T1000 (cell line): ENCODE results near the gene CYGB.

Experiments used
- DNase-seq: peaks from one replicate; lab custom pipeline; 2025; ENCODE audit warnings: mixed read lengths; lab: John Stamatoyannopoulos, UW

Gene CYGB

DNA sequence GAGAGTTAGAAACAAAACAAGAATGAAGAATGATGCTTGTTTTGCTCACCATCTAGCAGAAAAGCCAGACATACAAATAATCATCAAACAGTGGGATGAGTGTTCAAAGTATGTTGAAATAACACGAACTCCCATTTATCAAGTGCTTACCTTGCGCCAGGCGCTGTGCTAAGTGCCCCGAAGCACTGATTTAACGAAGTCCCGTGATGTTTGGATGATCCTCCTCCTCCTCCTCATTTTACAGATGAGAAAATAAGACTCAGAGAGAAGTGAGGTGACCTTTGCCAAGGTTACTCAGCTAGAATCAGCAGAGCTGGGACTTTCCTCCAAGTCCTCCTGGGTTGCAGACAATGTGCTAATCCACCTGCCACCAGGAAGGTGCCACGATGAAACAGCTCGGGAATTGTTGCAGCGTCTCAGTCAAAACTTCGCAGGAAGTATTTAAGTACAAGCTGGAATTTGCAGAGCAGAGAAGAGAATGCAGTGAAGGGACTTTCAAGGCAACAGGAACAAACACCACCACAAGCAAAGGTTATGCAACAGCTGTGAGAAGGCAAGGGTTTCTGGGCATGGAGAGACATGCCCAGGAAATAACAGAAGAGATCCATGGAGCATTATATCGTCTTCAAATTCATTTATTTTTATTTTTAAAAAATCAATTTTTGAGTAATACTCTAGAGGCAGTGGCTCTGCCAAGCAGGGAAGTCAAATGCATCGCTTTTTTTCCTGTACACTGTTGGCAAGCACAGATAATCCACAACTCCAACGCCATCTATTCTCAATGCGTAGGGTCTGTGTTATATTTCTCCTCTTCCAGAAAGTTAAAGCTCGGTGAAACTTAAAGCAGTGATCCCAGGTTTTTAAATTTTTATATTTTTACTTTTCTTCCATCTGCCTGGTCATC is 13.5 kb upstream of the CYGB start:
- DNase-seq = no peak

DNA sequence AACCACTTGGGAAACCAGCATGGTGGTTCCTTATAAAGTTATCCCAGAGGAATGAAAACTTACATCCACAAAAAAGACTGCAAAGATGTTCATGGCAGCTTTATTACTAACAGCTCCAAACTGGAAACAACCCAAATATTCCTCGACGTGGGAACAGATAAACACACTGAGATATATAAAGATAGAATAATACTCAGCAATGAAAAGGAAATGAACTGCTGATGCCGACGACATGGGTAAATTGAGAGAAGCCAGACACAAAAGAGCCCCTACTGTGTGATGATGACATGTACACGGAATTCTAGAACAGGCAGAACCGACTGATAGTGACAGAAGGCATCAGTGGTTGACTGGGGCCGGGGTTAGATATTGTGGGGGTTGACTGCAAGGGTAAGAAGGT is 12.0 kb upstream of the CYGB start:
- no peak for DNase-seq

DNA sequence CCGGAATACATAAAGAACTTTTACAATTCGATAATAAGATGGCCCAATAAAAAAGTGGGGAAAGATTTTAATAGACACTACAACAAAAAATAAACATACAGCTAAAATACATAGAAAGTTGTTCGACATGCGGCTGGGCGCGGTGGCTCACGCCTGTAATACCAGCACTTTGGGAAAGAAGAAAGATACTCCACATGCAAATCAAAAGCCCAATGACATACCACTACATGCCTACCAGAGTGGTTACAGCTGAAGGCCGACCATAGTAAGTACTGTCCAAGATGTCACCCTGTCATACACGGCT is 11.7 kb upstream of the CYGB start:
- no peak for DNase-seq

DNA sequence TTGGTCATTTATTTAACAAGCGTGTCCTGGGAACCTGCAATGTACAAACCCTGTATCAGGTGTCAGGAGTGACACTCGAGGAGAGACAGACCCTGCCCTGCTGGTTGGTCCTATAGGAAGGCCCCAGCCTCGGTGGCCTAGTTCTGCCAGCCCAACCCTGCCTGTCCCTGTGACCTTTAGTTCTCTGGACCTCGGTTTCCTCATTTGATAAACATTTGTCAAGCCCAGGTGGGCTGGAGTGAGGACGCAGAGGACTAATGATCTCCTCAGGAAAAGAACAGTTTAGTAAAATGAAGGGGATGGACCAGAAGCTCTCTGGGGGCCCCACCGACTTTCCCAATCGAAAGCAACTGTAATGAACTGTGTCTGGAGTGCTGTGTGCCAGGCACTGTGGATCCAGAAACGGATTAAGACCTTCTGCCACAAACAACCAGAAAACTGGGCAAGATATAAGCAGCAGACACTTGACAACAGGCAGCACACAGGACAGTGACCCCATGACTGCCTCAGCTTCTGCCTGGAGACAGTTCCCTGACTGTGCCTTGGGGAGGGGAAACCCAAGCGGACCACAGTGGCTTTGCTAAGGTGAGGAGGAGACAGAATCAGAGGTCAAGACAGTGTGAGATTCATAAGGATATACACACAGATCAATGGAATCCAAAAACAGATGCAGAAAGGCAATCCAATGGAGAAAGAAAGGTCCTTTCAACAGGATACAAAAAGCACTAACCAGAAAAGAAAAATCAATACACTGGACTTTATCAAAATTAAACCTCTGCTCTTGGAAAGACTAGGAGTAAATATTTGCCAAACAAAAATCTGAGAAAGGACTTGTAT is 11.1 kb upstream of the CYGB start:
- no peak for DNase-seq

DNA sequence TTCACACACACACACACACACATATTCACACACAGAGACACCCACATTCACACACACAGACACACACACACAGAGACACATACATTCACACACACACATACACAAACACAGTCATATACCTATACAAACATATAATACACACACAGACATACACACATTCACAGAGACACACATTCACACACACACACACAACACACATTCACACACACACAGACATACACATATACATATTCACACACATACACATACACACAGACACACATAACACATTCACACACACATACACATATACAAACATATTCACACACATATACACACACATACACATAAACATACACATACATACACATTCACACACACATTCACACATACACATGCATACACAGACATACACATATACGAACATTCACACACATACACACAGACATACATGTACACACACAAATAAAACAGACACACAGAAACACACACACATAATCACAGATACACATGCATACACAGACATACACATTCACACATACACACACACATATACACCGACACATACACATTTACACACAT is 10.2 kb upstream of the CYGB start:
- no peak for DNase-seq

DNA sequence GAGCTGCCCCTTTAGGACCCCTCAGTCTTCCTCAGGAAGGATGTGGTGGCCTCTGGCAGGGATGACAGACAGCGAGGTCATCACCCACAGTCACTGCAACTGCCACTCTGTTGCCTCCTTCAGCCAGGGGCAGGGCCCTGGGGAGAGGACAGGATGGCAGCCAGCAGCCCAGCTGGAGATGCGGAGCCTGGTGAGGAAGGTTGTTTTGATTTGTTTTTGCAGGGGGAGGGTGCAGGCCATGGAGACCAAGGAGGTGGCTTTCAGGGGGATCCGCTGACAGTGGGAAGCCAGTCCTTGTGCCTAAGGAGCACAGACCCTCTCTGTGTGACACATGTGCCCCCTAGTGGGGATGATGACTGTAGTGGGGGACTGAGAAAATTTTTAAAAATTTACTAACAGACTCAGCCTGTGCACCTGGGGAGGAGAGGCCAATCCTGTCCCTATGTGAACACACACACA is 9.7 kb upstream of the CYGB start:
- DNase-seq = peak; percentile 46

DNA sequence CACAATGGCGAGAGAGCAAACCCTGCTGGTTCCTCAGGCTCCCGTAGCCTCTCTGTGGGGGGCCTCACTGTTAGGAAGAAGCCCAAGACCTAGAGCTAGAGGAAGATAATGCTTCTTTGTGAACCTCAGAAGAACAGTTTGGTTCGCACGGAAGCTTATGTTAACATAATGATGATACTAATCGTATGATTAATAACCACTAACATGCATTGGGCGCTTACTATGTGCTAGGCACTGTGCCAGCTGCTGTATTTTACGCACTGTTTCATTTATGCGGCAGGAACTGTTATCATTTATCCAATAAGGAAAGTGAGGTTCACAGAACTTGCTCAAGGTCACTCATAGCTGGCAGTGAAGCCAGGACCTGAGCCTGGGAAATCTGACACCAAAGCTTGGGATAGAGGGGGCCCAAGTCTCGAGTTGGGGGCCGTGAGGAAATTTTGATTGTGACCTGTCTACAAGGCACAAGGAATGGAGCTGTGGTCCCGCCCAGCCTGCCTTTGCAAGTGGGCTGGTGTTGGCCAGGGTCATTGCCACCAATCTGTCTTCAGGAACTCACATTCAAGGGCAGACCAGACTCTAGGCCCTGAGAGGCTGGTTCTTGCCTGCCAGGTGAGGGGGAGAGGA is 9.2 kb upstream of the CYGB start:
- peak; percentile 63 for DNase-seq

DNA sequence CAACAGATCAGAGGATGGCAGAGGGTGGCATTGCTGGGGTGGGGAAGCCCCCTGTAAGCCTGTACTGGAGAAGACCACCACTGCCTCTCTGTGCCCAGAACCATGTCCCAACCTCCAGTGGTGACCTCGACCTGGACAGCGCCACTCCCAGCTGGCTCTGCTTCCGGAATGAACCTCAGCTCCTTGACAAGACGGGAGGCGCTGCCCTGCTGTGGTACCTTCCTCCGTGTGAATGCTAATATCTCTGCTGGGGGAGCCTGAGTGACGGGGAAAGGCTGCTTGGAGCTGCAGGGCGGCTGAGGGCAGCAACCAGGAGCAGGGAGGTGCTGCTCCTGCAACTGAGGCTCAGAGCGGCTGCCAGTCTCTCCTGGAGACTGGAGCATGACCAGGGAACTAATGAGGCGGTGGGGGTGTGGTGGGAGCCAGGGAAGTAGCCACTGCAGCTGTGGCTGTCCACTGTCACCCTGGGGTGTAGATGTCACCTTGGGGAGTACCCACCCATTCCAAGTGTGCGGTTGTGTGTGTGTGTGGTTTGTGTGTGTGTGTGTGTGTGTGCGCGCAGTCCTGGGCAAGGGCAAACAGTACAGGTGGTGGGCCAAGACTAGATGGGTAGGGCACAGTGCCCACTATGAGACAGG is 8.5 kb upstream of the CYGB start:
- DNase-seq = no peak

DNA sequence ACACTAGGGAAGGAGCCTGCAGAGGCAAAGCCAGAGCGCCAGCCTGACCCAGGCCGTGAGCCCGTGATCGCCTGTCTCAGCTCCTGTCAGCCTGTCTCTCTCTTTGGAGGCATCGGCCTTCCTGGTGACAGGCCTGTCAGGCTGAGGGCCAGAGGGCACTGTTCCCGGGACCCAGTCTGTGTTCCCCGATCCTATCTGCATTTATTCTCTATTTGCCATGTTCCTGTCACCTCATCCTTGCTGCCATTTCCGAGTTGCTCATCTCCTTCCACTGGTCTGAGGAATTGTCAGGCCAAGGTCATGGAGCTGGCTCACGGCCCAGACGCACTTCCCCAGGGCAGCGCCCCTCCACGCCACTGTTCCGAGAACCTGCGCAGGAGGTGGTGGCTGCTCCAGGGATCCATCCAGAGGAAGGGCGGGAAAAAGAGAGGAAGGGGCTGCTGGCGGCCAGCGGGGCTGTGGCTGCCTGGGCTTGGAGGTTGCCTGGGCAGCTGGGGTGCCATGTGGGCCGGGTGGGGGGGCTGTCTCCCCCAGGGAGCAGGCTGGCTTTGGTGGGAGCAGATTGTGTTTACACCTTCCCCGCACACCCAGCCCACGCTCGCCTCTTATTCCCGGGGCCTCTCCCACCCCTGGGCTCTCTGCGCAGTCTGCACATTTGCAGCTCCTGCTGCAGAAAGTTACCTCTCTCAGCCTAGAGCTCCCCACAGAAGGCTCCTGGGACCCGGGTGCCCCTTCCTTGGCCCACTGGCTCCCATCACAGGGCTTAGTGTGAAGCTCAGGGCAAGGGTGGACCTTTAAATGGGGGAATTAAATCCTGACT is 7.2 kb upstream of the CYGB start:
- no peak for DNase-seq

DNA sequence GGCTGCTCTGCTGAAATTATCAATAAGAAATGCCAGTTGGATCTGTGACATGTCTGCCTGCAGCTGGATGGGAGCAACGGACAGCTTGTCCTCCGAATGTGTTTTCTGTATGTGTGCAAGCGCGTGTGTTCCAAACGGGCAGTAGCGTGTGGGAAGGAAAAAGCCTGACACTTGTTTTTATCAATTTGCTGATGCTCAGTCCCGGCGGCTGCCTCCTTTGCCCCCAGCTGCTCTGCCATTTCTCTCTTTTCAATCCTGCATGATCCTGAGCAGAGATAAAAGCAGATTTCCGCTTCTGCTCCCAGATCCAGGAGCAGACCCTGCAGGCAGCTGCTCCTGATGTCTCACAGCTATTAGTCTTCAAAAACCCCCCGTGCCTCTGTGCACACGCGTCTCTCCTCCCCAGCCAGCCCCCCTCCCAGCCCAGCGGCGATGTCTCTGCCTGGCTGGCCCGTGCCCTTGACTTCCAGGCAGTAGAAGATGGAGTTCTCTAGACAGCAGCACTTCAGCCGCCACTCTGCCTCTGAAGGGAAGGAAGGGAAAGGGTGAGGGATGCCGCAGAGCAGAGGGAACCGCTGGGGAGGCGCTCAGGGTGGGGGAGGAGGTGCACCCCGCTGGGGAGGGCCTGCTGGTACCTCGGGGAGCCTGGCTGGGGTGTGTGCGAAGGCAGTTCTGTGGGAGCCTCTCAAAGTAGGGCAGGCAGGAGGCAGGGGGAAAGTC is 6.5 kb upstream of the CYGB start:
- DNase-seq = no peak

DNA sequence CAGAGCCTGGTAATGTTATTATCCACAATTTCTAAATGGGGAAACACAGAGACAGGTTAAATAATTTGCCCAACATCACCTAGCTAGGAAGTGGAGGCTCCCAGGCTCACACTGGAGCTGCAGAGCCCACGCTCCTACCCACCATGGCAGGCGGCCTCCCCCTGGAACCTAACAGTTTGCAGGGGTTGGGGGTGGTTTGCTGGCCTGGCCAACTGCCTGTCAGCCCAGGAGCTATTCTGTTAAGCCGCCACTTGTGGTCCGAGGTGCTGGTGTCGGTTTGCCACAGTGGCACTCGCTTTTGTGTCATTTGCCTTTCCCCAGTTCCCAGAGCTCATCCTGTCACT is 5.9 kb upstream of the CYGB start:
- no peak for DNase-seq

DNA sequence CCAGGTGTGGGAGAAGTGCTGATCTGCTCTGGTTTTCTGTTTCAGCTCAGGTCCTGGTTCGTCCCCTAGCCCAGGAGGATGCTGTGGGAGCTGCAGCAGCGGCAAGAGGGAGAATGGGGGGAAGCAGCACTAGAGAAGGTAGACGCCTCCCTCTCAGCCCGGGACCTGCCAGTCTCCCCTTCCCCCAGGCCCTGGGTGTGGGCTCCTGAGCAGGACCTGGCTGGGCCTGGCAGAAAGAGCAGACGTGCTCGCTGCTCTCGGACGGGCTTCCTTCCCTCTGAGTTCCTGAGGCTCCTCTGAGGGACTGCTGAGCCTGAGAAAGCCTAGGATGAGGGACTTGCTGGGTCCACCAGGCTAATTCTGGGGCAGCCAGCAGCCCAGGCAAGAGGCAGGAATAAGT is 5.5 kb upstream of the CYGB start:
- no peak for DNase-seq

DNA sequence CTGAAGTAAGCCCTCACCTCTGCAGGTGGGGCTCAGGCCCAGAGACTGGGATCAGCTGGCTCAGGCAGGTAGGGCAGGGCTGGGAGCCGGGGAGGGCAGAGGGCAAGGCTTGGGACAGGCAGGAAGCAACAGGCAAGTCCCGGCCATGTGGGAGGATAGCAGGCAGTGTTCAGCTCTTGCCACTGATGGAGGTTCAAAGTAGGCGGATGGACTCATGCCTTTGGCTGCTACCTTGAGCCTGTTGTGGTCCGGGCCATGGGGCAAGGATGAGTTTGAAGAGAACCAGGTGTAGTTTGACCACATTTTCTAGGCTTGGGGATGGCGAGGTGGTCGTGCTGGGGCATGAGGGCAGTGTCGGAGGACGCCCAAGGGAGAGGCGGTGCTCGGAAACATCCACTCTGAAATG is 5.1 kb upstream of the CYGB start:
- DNase-seq = no peak

DNA sequence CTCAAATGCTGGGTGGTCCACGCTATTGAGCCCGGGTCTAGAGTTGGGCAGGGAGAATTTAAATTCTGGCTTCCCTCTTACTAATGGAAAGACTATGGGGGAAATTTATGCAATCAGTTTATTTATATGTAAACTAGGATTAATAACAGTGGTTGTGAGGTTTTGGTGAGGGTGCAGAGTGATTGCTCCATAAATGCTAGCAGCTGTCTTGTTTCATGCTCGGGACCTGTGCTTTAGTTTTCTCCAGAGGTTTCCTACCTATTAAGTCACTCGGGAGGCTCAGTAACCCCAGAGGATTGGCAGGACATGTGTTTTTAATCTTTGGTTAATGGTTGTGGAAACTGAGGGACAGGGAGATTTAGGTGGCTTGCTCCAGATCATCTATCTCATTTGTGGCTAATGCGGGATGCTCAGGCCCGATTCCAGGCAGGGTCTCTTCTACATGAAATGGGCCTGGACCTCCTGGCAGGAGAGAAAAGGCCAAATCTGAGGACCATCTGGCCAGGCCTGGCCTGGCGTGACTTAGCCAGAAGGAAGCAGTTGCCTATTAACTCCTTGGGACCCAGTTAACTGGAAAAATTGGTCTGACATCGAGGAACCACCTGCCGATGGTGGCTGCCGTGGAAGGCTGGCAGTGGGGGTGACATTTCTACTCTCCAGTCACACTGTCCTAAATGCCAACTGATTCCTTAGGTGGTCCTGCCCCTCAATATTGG is 4.4 kb upstream of the CYGB start:
- DNase-seq = no peak

DNA sequence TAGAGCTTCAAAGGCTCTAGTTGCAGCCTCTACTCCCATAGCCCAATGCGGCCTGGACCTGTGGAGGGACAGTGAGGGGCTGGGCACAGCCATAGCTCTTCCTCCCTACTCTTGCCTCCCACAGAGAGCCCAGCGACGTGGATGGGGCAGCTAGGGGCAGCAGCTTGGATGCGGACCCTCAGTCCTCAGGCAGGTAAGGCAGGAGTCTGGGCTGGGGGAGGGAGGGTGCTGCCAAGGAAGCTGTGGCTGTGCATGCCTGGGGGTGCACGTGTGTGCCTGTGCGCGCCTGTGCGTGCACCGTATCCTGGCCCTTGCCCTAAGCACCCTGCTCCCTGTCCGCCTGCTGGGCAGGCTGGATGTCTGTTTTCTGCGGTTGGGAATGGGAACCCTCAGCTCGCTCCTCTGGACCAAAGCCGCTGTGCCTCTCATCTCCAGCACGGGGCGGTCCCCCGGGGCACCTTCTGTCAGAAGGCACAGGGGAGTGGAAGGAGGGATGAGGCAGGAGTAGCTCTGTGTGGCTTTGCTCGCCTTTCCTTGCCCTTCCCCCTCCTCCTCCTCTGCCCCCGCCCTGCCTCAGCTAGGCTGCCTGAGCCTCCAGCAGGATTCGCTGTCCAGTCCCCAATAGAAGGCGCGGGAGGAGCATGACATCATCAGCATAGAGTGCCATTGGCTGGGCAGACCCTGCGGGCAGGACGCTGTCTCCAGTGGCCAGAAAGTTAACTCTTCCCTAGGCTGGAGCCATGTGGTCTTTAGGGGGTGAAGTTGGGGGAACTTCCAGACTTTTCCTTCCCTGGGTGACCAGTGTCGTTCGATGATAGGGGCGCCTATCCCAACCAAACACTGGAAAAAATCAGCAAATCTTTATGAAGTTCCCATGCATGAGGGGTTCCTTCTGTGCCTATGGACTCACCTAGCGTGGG is 3.1 kb upstream of the CYGB start:
- peak; percentile 82 for DNase-seq

DNA sequence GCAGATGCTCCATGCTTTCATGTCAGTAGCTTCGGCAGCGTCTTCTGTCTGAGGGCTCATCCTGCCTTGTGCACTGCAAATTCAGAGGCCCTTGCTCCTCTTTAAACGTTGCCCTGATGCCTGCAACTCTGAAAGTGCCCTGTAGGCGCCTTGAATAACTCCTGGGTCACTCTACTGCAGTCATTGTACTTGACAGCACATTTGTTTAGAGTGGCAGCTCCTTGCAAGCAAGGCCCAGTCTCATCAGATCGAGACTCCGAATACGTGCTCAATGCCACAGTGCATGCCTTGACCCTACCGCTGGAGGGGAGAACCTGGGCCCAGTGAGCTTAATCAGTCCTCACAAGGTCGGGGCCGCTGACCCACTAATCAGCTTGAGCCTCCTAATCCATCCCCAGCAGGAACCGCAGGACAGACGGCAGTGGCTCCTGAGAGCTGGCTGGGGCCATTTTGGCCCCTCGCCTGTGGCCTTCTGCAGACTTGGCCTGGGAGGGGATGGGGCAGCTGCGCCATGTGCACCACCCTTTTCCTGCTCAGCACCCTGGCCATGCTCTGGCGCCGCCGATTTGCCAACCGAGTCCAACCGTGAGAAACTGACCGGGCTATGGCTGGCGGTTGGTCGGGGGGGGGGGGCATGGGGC is 2.2 kb upstream of the CYGB start, which contains the start of gene PRCD:
Gene PRCD (plus strand): TSS at position 414 of the 641 bp plus-strand sequence. CDS start 98 bp downstream, at position 512.
- DNase-seq = no peak

DNA sequence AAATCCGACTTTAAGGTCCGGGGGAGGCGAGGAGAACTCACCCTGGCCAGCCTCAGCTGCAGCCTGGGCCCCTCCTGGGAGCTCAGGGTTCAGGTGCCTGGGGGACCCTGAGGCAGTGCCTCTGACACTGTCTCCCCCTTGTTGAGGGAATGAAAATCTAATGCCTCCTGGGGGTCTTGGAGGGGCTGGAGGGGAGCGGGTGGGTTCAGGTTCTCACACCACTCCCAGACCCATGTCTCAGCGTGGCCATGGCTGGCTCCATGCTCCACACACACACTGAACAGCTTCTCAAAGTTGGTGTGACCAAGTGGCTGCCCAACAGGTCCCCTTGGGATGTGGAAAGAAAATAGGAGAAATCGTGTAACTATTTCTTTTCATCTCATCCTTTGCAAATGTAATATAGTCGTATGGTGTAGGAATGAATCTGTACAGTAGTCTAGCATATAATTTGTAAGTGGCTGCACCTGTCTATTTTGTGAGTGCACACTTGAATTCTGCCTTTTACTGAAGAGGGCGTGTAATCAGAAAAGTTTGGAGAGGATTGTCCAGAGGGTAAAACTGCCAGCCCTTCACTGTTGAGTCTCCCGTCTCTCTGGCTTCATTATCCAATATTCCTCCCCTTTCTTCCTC is 1.5 kb upstream of the CYGB start:
- no peak for DNase-seq
